GM12874 (cell line): ENCODE results near the gene A4GNT.

Experiments
- TF ChIP-seq, protein P1 (sequence below): IDR thresholded peaks from 2 replicates; pipeline ENCODE4 v1.5.1; 2011; ENCODE audit warnings: low read depth, mild to moderate bottlenecking, control low read depth, low read length, moderate library complexity; ENCODE audit not compliant: insufficient read depth

The A4GNT gene

DNA sequence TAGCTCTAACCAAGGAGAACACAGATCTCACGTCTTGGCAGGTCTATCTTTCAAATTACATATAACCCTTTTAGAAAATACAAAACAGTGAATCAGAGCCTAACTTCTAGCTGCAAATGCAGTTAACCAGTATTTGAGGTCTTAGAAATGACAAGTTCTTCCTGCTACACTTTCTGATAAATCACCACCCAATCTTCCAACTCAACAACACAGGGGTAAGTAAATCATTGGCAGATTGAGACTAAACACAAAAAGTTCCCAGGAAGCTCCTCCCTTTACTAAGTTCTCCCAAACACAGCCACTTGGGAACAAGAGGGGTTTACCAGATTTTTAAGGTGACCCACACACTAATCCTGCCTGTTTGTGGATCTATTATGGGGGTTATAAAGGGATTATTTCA, at the start of gene A4GNT:
Gene A4GNT (minus strand): TSS at position 152 of the 400 bp plus-strand sequence. CDS start 1,134 bp downstream, outside the sequence.
- TF ChIP-seq, protein P1, sequence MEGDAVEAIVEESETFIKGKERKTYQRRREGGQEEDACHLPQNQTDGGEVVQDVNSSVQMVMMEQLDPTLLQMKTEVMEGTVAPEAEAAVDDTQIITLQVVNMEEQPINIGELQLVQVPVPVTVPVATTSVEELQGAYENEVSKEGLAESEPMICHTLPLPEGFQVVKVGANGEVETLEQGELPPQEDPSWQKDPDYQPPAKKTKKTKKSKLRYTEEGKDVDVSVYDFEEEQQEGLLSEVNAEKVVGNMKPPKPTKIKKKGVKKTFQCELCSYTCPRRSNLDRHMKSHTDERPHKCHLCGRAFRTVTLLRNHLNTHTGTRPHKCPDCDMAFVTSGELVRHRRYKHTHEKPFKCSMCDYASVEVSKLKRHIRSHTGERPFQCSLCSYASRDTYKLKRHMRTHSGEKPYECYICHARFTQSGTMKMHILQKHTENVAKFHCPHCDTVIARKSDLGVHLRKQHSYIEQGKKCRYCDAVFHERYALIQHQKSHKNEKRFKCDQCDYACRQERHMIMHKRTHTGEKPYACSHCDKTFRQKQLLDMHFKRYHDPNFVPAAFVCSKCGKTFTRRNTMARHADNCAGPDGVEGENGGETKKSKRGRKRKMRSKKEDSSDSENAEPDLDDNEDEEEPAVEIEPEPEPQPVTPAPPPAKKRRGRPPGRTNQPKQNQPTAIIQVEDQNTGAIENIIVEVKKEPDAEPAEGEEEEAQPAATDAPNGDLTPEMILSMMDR: no peak

DNA sequence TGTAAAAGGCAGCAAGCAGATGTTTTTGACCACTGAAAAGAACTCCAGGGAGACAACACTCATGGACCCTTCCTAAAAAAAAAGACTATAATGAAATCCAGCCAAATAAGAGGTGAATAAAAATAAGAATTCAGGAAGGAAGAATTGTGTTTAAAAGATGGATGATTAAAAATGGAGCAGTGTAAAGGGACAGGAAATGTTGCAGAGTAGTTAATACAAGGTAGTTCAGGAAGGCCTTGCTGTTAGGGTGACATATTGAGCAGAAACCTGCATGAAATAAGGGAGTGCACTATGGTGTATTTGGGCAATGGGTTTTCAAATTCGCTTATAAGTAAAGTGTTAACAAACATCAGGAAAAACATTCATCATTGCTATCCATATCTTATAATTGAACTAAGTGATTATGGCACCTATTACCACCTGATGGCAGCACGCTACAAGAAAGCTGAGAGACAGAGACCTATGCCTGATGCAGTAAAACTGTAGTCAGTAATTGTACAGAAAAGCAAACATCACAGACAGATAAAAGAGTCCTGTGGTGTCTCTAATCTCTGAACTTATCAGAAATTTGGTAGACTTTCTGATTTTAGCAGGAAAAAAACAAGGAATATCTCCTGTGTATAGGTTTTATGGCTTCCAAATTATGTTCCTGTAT, 48.3 kb upstream of the A4GNT start:
- TF ChIP-seq, protein P1: peak; percentile 37; the same call in 1 of the 2 replicates

DNA sequence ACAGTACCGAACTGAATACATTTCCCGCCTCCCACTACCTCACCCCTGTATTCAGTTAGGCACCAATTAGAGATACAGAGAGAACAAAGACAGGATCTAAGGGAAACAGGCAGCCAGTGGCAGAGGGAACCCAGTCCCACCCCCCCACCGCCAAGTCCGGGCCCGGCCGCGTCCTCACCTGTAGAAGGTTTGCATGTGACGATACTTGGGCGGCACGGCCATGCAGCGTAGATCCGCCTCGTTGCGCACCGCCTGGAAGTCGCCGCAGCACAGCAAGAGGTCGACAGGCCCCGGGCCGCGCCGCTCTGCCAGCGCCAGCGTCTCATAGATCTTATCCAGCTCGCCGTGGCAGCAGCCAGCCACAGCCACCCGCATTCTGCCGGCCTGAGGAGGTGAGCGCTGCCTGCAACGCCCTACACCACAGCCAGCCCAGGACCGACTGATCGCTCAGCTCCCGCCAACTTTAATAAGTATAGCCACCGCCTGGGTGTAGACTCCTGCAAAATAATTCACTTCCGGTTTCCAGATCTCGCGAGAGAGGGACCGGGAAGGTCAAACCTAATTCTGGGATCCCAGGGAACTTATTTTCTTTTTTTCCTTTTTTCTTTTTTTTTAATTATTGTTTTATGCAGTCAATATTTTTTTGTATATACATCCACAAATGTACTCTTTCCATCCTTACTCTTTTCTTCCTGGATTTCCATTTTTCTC, 42.4 kb upstream of the A4GNT start, which contains the start of gene DBR1:
Gene DBR1 (minus strand): TSS at position 501 of the 711 bp plus-strand sequence. CDS start 126 bp downstream, at position 375.
- TF ChIP-seq, protein P1: no peak

DNA sequence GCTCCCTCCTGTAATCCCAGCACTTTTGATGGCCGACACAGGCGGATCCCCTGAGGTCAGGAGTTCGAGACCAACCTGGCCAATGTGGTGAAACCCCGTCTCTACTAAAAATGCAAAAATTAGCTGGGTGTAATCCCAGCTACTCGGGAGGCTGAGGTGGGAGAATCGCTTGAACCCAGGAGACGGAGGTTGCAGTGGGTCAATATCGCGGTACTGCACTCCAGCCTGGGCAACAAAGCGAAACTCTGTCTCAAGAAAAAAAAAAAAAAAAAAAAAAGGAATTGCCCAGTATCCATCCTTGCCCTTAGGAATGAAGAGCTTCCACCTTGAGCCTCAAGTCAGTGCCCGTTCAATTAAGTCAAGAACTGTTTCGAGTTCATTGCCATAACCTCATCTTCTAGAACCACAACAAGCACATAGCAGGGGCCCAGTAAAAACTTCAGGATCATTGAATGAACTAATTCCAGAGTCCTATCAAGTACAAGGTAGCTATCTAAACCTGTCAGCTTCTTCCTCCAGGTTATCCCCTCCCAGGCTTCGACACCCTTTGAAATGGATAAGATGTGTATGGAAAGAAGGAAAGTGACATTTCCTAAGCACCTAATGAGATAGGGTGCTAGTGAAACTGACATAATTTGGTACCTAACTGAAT, 41.7 kb upstream of the A4GNT start:
- TF ChIP-seq, protein P1: no peak

DNA sequence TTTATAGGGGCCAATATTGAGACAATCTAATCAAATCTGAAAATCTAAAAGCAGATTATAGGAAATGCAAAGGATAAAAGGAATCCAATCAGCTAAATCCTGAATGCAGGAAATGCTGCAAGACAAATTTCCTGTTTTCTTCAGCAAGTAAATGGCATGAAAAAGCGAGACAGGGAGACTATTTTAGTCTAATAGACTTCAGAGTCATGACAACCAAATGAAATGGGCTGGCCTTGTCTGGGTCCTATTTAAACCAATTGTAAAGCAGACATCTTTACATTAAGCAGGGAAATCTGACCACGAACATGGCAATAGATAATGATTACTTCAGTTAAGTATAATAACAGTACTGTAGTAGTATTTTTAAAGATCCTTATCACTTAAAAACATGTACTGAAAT, 40.4 kb upstream of the A4GNT start:
- TF ChIP-seq, protein P1: no peak

DNA sequence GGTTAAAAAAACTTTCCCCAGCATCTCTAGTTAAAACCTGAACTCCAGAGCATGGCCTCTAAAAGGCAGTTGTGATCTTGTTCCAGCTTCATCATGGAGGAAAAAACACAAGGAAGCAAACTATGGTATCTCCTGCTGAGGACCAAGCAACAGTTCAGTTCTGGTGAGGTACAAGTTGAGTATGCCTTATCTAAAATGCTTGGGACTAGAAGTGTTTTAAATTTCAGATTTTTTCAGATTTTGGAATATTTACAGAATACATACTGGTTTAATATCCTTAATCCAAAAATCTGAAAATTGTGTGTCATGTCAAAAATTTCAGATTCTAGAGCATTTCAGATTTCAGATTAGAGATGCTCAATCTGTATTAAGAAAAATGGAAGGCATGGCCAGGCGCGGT, 32.9 kb upstream of the A4GNT start:
- TF ChIP-seq, protein P1: no peak

DNA sequence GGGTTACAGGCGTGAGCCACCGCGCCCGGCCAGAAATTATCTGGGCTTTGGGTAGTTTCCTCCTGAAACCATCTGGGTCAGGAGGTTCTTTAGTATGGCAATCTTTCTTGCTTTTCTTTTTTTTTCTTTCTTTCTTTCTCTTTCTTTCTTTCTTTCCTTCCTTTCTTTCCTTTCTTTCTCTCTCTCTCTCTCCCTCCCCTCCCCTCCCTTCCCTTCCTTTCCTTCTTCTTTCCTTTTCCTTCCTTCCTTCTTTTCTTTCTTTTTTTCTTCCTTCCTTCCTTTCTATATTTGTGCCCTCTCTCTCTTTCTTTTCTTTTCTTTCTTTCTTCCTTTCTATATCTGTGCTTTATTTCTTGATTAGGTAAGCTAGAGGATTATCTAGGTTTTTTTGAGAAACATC, 25.6 kb upstream of the A4GNT start:
- TF ChIP-seq, protein P1: no peak
